GM11168 (cell line): ENCODE measurements around the gene CTNNA1.
"Not testable (repeated sequence)": the region's sequence is repeated elsewhere in the genome, so short reads cannot be mapped to it uniquely, and the experiment has no call there.

Source experiments
- in situ Hi-C: fragments of 300-500 bp; cut with MboI; formaldehyde crosslinking; loops from one replicate; pipeline ENCODE4 v1.12.0; 2022; ENCODE audit warnings: low sequenced_read_pairs; ENCODE audit not compliant: unreplicated experiment

The CTNNA1 gene

DNA sequence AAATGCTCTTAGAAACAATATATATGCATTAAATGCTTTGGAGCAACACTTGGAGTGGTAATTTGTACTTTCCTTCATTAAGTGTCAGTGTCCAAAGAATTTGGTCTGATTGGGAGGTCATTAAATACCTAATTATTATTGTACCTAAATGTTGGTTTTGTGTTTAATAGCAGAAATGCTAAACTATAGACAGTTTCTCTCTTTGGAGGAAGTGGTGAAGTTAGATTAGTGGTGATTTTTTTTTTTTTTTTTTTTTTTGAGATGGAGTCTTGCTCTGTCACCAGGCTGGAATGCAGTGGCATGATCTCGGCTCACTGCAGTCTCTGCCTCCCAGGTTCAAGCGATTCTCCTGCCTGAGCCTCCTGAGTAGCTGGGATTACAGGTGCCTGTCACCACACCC is 168.1 kb downstream of the CTNNA1 start:
- in situ Hi-C loops = not testable (repeated sequence)

DNA sequence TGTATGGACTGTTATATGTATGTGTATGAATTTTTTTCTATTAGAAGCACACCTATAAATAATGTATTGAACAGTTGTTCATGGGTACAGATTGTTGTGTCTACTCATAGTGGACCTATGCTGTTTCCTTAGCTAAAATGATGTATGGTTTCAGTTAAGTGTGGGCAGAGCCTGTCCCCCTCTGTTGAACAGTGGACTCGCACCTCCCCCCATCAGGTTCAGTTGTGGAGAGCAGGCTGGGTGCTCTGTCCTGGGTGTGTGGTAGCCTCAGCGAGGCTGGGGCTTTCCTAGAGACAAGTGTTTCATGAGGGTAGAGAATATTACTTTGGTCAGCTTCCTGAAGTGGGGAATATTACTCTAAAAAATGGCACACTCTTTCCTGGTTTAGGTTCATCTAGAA is 169.3 kb downstream of the CTNNA1 start:
- in situ Hi-C loops = no loop called here

GRCh38 chr5:138925090-138925635 is 171.9 kb downstream of the CTNNA1 start:
- in situ Hi-C loops = no loop called here

DNA sequence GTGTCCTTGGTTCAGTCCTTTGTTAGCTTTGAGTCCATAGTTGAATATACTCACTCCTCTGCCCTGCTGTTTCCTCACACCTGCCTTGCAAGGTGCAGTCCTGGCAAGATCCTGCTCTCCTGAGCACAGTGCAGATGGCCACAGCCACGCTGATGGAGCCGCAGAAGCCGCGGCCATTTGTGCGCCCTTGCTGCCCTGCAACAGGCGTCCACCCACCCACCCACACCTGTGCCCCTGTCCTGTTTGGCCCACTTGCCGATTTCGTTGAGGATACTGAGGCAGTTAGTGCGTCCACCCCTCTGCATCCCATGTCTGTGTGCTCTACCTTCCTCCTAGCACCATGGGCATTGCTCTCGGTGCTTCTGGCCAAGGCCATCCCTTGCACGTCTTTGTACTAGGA is 173.0 kb downstream of the CTNNA1 start:
- in situ Hi-C loops = no loop called here

- in situ Hi-C loops = no loop called here
Observed at GRCh38 chr5:138926688-138927448, 173.6 kb downstream of the CTNNA1 start.

GRCh38 chr5:138927544-138927943 is 174.3 kb downstream of the CTNNA1 start:
- in situ Hi-C loops = no loop called here

- in situ Hi-C loops = no loop called here
Observed at GRCh38 chr5:138927979-138928378, 174.8 kb downstream of the CTNNA1 start.

GRCh38 chr5:138929571-138929955 is 176.3 kb downstream of the CTNNA1 start:
- in situ Hi-C loops = no loop called here

GRCh38 chr5:138930371-138931097 is 177.3 kb downstream of the CTNNA1 start:
- in situ Hi-C loops = no loop called here

DNA sequence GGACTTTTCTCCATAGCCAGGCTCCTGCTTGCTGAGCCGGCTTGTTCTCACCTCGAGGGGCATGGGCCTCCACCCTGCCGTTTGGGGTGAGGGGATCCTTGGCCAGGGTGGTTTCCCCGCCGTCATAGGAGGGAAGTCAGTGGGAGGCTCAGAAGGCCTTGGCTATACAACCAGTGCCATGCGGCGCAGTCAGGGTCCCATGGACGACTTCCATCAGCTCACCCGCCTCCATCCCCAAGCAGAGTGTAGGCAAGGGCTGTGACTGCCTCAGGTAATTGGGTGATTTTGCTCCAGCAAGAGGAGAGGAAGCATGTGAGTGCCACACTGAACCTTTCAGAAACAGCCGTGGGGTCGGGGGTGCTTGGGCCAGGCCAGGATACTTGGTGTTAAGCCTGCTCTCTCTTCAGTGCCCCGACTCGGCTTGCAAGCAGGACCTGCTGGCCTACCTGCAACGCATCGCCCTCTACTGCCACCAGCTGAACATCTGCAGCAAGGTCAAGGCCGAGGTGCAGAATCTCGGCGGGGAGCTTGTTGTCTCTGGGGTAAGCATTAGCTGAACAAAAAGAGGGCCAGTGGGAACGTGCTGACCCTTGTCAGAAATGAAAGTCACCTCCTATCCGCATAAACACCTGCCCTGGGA is 179.1 kb downstream of the CTNNA1 start:
- in situ Hi-C loops = no loop called here

- in situ Hi-C loops = no loop called here
Observed at GRCh38 chr5:138933522-138934290, 180.5 kb downstream of the CTNNA1 start.

DNA sequence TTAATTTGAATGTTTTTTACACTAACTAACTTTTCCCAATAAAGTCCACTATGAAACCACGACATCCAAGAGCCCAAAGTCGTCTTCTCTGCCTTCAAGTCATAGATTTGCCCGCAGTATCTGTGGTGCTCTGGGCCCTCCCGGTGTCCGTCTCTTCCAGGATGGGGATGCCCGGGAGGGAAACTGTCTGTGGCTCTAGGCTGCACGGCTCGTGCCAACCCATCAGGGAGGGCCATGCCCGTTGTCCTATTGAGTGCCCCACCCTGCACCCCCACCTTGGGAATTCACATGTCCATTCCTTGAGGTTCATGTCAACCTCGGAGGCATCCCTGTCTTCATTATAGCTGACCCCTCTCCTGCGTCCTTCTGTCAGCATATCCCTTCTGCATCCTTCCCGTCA is 181.7 kb downstream of the CTNNA1 start:
- in situ Hi-C loops = no loop called here

GRCh38 chr5:138935466-138935865 is 182.2 kb downstream of the CTNNA1 start:
- in situ Hi-C loops = no loop called here

GRCh38 chr5:138936225-138936967 is 183.2 kb downstream of the CTNNA1 start:
- in situ Hi-C loops = no loop called here

DNA sequence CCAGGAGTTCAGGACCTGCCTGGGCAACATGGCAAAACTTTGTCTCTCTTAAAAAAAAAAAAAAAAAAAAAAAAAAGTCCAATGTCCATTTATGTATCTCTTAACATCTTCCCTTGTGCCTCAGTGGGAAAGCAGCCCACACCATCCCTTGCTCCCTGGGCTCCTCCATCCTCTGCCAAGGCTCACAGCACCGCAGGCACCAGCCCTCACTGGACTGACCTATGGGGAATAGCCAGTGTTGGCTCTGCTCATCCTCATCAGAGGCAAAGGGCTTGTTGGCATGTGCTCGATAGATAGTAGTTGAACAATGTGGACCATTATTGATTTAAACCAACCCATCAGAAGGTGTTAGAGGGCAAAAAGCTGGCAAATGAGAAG is 183.7 kb downstream of the CTNNA1 start:
- in situ Hi-C loops = no loop called here

GRCh38 chr5:138937392-138938387 is 184.5 kb downstream of the CTNNA1 start:
- in situ Hi-C loops = no loop called here

GRCh38 chr5:138938526-138938925 is 185.3 kb downstream of the CTNNA1 start:
- in situ Hi-C loops = no loop called here

- in situ Hi-C loops = no loop called here
Observed at GRCh38 chr5:138942066-138942465, 188.8 kb downstream of the CTNNA1 start.
